HPDE6-E6E7 (cell line): ENCODE data around the gene KRT71.
A peak's percentile ranks its signal among the peaks of the same experiment; 100 is the strongest.

ENCODE experiments used
- DNase-seq: peaks from one replicate; pipeline ENCODE4 v3.0.0; 2011; ENCODE audit warnings: missing footprints; ENCODE audit errors: extremely low spot score

Gene KRT71

DNA sequence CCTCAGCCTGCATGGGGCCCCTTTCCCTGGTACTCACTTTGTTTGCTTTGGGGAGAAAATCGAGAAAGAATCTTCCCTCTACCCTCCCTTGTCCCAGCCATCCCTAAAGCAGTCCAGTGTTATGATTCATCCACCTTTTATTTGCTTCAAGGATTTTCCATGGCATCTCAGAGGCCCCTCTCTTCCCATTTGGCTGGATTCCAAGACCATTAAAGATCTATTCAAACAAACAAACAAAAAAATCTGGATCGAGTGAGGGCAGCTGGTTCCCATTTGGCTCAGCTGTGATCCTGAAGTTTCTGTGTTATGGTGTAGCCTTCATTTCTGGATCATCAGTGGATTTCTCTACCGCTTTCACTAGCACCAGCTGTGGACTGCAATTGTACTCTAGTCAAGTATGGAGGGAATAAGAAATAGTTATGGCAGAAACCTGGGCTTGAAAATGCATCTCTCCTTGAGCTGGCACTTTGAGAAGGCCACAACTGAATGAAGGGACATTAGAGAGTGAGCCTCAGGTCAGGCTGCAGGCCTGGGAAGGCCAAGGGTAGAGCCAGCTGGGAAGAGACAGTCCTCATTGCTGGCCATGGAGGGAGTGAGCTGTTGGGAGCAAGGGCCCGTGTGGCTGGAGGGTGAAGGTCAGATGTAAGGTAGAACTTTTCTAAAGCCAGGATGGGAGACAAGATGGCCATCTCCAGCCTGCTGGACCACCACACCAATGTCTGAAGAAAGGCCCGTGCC lies 13.7 kb downstream of the KRT71 start:
- no peak for DNase-seq

DNA sequence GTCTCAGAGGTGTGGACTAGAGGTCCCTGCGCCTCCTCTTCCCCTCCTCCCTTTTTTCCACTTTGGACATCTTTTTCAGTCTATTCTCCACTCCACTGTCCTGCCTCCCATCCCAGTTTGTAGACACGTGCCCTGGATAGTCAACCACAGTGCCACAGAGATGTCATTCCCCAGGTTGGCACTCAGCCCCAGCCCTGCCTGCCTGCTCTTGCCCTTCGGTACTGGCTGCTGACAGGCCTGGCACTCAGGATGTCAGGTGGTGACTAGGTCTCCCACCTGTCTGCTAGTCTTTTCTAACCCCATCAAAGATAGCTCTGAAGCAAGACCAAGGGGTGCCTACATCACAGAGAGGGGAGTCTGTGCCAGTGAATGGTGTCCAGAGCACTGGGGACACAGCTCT lies 15.8 kb downstream of the KRT71 start:
- no peak for DNase-seq

DNA sequence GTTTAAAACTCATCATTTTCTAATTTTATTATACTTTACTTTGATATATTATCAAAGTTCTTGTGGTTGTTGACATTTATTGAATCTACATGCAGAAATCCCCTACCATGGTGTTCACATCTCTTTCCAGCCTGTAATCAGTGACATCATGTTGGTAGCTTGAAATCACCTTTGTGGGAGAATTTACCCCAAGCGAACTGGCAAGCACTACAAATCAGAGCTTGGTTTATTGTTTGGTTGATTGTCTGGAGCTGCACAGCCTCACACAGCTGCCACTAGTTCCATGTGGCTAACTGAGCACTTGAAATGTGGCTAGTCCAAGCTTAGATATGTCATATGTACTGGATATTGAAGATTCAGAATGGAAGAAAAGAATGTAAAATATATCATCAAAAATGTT lies 17.4 kb downstream of the KRT71 start:
- no peak for DNase-seq

DNA sequence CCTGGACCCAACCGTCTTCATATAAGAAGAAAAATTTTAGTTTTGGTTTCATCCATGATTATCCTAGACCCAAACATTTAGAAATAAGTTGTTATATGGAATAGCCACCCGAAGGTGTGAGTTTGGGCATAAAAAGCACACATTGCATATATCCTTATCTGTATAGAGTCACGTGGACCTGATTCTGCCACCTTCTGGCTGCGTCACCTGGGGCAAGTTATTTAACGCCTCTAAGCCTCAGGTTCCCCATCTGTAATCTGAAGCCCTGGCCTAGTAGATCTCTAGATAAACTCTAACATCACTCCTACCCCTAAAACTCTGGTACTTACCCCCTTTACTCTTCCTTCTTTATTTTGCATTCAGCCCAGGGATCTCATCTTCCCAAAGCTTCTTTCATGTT lies 18.5 kb downstream of the KRT71 start:
- no peak for DNase-seq

DNA sequence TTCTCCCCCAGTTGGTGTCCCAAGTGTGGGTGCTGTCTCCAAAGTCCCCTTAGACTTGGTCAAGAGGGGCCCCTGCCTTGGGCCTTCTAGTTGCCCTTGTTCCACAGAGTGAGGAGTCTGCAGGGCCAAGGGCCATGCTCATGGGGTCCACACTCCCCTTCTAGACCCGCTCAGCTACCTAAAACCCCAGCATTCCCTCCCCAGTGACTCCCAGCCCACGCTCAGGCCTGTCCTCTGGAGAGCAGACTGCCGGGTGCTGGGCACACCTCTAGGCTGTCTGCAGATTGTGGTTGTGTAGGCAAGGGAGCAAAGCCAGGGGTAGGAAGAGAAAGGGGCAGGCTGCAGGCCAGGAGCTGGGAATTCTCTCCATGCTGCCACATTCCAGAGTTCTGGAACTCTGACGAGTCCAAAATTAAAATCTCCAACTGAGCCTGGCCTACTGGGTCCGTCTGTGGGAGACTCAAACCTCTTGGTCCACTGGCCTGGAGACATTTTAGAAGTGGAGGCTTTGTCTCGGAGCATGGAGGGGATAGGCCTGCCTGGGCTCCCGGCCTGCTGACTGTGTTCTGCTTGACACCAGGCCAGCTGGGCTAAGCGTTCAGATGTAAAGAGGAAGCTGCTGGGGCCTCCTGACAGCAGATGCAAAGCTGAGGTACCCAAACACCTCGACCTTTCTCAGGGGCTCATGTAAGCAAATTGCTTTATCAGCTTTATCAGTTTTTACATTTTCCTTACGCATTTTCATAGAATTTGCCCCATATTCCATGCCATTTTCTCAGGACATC lies 19.1 kb downstream of the KRT71 start:
- DNase-seq, result no peak

DNA sequence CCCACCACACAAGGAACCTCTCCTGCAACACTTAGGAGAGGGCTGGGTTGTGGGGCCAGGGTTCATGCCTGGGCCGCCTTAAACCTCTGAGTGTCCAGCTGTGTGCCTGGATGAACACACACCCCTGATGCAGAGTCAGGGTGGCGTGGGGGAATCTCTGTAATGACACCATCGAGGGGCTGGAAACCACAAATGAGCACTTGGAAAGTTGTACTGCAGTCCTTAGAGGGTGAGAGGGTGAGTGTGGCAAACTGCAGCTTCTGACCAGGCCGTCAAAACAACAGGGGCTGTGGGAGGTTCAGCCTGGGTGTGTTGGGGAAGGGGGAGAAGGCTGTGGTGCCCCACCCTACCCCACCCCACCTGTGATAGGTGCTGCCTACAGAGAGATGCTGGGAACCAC lies 20.3 kb downstream of the KRT71 start:
- DNase-seq, result no peak

DNA sequence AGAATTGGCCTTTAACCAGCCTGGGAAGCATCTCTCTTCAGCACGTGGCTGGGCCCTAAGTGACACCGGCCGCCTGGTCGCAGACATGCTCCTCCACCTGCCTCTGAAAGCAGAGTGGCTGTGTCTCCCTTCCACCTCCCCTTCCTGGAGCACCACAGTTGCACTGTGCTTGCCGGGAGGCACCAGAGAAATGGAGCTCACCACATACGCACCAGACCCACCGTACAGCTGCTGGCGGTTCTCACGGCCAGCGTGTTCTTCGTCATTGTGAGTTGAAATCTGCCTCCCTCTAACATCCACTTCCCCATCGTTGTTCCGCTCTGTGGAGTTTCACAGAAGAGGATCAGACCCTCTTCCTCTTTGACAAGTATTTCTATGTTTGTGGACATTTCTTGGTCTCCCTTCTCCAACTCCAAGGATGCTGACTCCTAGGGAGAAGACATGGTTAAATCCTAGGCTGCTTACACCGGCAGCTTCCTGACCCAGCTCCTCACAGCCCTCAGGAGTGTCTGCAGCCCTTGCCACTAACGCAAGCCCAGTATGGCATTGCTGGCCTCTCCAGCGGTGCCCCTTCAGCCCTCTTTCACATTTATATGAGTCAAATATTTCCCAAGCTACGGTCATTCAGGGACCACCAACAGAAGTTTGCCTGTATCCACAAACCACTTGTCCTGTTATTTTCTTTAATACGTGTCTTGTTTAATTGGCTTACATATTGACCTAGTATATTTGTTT lies 21.2 kb downstream of the KRT71 start:
- DNase-seq, result no peak

DNA sequence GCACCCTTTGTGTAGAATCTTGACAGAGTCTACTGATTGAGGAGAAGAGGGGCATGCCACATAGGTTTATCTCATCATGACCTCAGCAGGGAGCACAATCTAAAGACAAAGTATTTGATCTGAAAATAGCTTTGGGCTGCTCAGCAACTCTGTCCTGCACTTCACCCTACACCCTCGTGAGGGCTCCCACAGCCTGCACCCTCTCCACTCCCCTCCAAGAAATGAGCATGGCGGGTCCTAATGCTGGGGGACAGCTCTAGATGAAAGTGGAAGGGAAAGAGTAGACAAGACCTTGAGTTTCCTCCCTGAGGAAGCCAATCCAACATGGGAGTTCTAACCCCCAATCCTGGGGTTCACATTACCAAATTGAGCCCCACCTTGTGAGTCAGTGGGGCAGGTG lies 22.0 kb downstream of the KRT71 start:
- no peak for DNase-seq

DNA sequence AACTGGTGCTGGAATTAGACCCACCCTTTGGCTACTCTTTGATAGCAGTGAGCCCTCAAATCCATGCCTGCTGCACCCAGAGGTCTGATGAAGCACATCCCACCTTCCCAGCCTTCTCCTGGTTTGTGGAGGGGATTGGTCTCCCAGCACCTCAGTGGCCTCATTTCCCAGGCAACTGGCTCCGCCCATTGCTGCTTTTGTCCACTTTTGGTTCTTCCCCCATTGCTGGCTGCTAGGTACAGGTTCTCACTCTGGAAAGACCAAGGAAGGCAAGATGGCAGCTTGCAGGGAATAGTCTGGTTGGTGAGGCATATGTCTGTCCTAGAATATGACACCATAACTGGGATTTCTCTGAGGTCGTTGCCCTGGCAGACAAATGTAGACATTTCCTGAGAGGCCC lies 22.6 kb downstream of the KRT71 start:
- DNase-seq, result no peak

DNA sequence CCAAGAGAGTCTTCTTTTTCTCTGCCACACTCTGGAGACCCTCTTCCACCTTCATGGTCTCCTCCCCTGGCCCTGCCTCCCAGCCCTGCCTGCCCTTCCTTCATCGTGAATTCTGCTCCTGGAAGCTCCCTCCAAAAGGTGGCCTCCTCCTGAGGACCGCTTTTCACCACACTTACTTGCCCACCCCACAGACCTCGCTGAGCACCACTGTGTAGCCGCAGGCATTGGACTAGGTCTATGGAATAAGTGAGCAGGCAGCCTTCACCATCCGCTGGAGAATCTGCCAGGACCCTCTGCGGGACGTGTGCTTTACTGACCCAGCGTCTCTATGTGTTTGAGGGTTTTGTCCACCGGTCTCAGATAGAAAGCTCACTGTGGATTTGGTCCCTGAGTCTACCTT lies 23.1 kb downstream of the KRT71 start:
- DNase-seq, result no peak

DNA sequence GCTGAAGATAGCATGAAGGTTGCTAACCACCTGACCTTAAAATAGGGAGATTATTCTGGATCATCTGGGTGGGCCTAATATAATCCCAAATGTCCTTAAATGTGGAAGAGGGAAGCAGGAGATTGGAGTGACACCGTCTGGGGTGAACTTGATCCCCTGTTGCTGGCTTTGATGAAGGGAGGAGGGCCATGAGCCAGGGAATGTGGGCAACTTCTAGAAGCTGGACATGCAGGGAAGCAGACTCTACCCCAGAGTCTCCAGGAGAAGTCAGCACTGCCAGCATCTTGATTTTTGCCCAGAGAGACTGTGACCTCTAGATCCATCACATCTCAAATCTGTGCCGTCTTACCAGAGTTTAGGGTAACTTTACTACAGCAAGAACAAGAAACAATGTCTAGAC lies 23.5 kb downstream of the KRT71 start:
- no peak for DNase-seq

DNA sequence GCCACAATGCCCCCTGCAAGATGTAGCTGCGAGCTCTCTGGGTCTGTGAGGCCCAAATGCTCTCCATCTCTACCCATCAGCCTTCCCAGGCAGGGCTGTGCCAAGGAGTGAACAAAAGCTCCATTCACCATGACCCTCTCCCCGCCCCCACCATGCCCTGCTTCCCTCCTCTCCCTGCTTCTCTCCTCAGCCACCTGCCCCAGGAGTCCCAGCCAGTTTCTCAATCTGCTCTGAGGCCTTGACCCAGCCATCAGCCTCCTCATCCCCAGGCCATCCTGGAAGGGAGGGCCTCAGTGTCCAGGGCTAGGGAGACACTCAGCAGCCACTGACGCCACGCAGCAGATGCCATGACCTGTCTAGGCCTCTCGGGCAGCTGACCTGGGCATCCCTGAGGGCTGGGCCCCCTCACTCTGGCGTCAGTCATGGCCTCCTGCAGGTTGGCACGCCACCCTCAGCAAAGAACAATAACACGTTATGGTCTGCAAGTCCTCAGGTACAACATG lies 24.3 kb downstream of the KRT71 start:
- DNase-seq, result no peak

DNA sequence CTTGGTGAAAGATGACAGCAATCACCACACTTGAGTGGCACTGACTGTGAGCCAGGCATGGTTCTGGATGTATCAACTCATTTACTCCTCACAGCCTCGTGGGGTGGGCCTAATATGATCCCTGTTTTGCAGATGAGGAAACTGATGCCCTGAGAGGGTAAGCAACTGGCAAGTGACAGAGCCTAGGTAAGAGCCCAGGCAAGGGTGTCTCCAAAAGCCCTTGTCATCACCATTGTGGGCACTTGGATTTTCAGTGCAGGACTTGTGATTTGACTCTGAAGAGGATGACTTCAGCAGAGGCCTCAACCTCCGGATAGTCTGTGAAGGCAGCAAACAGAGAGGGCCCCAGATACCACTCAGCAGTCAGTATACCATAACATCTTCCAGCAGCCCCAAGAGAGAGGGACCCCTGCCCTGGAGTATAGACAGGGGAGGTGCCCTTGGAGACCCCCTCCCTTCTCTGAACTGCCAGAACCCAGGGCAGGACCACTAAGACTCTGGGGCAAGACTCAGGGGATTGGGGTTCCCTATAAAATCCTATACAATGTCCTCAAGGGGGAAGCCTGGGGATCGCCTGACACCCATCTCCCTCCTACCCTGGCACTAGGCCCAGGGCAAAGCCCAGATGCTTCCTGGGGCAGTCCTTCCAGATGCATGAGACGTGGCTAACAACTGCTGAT lies 25.7 kb downstream of the KRT71 start:
- DNase-seq, result no peak

DNA sequence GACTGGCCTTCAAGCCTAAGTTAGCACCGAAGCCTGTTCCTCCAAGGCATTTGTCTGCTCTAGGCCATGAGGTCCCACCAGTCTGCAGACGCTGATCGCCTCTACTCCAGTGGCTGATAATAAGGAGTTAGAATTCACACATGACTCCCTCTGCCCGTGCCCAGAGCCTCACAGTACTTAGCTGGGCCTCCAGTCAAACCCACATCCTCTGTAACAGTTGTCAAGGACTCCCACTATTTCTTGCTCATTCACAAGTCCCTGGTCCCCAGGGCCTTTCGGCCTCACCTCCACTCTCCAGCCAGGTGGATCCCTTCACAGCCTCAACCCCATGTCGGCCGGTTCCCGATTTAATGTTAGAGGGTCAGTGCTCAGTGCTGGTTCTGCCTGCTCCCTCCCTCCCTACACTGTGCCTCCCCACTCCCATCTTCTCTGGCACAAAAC lies 26.4 kb downstream of the KRT71 start:
- no peak for DNase-seq

DNA sequence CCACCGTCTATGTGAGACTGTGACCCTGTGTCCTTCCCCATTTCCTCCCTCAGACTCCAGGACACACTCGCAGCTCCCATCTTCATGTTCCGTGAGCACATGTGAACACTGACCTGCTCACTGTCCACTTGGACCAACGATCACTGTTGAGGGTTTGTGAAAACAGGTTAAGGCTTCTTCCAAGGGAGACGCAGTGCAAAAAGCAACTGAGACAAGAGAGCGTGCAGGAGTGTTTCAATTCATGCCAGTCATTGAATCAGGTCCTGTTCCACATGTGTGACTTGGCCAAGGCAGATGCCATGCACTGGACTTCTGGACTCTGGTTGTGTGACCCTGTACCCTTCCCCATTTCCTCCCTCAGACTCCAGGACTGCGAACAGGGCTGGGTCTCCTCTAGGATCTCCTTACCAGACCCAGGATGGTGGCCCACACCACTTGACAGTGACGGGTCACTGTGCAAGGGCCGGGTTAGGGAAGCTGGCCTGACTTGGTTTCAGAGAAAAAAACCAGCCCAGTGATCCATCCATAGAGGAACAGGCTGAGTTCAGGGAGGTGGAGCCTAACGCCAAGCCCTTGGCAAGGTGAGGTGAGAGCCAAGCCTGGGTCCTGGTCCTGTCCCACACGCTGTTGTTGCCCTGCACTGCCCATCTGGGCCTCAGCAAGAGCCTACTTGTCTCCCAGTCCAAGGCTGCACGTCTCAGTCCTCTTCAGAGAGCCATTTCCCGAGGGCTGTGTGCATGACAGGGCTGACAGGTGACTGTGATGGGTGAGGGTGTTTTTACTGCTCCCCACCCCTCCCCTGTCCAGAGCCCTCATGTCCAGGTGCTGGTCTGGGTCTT lies 27.1 kb downstream of the KRT71 start:
- DNase-seq, result no peak

DNA sequence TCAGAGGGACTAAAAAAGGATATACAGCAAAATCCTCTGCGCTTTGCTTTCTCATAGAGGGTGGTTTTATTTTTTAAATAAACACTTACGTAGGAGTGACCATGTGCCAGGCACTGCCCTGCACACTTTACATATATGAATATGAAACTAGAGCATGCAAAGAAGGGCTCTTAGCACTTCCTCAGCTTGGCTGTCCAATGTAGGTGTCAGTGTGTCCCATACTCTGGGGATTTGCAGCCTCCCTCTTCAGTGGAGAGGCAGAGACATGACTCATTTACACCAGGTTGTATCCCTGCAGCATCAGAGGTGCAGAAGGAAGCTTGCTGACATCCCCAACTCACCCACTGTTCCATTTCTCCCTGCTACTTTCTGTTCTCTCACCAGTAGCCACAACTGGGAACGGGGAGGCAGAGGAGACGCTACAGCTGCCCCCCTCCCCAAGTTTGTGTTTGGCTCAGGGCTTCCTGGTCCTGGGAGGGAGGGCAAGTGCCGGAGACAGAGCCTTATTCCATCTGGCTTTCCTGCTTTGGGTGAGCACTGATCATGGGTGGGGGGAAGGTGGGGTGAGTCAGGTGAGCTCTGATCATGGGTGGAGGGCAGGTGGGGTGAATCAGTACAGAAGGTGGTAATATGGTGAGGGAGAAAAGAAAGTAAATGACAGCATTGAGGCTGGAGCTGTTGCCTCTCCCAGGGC lies 27.9 kb downstream of the KRT71 start:
- DNase-seq, result peak; percentile 59

DNA sequence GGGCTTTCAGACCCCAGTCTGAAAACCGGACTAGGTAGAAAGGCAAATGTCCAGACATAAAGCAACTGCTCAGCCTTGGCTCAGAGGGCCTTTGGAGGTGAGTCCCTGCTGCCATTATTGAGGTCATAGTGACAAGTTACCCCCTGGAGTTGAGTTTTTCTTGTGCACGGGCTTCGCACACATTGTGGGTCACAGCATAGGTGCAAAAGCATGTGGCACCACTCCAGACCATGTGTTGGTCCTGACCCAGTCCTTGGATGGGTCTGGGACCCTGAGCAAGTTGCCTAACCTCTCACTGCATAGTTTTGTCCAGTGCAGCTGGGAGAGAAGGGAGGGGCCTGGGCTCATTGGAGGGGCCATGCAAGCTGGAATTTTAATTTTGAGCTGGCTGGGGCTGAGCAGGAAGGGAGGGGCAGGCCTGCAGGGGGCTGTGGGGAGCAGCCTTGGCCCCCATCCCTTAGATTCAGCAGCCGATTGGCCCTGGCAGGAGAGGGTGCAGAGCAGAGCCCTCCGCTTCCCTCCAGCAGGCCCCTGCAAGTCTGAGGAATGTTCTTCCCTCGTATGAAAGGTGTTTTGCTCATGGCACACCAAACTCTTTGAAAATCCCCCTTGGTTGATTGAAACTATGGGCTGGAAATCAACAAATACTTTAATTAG lies 28.6 kb downstream of the KRT71 start:
- DNase-seq, result no peak

DNA sequence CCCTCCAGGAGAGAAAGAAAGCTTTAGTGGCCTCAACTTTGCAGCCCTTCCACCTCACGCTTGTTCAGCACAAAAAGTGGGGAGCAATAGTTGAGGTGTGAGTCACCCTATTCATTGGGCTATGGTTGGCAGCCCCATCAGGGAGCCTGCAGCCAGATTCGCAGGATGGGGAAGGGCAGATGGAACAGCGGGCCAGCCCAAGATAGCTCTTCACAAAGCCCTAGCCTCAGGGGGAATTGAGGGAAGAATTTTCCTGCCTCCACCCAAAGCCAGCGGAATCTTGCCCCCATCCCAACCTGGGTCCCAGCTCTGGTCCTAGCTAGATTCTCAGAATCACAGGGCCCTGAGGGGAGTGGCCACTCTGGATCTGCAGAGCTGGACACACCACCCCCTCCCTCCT lies 29.1 kb downstream of the KRT71 start:
- DNase-seq, result no peak

DNA sequence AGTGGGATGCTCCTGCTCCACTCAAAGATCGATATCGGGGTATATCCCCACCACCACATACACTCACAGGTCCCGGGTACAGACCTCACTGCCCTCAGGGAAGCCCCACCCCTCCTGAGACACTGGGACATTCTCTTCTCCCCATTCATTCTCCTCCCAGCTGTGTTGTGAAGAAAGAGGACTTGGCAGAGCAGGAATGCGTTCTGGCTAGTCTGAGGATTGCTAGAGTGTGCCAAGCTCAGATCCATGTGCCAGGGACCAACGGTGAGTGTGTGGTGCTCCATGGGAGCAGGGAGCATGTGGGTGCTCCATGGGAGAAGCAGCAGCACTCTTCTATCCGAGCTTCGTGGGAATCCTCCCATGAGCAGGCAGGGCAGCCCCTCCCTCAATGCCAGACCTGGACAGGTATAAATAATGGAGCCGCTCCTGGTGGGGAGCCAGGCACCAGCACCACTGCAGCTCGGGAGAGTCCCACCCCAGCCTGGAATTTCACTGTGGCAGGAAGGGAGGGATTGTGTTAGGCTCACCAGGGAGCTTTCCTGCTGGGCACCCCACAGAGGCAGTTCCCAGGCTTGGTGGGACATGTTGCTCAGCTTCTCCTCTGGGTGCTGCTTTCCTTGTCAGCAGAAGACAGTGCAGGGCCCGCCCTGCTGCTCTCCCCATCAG lies 30.5 kb downstream of the KRT71 start:
- DNase-seq, result no peak
